AG04449 (cell line): ENCODE data around the gene LOXL1.
A peak's percentile ranks its signal among the peaks of the same experiment; 100 is the strongest.

Experiments
- CTCF ChIA-PET: fragments of 350-600 bp; formaldehyde crosslinking; extraction: SDS; loops from one replicate; lab custom pipeline; 2021; ENCODE audit warnings: antibody characterized with exemption; lab: Yijun Ruan, JAX
- POLR2A ChIA-PET: fragments of 400-600, 350-600 bp; formaldehyde crosslinking; extraction: SDS; loops from one replicate; lab custom pipeline; 2020; ENCODE audit warnings: antibody characterized with exemption, inconsistent platforms; lab: Yijun Ruan, JAX
- DNase-seq: peaks from one replicate; pipeline ENCODE4 v3.0.0-alpha.2; 2010; ENCODE audit warnings: low read depth, low spot score
- H3K4me3 ChIP-seq: 2 replicates; pipeline ENCODE4 v1.5.1; 2011; ENCODE audit warnings: low read depth, mild to moderate bottlenecking, control low read depth, low read length
- TF ChIP-seq, protein P1 (sequence below): IDR thresholded peaks from one replicate; pipeline ENCODE4 v1.5.1; 2011; ENCODE audit warnings: mild to moderate bottlenecking, moderate library complexity, low read length, control low read depth, inconsistent platforms; ENCODE audit not compliant: insufficient read depth; ENCODE audit errors: missing control alignments

LOXL1 gene

GRCh38 chr15:73978896-73979295 is 52.6 kb downstream of the LOXL1 start:
- H3K4me3 ChIP-seq = no peak overlapping the region
- no peak for DNase-seq
- ChIA-PET POLR2A (no interaction called here), CTCF (interaction anchor here (1.1 to 17.4 kb wide), 6 partner anchors 10 to 341 kb away, joined by 3 to 544 read pairs (median 10); partner anchors contain the start of gene STOML1)
- TF ChIP-seq, protein P1, sequence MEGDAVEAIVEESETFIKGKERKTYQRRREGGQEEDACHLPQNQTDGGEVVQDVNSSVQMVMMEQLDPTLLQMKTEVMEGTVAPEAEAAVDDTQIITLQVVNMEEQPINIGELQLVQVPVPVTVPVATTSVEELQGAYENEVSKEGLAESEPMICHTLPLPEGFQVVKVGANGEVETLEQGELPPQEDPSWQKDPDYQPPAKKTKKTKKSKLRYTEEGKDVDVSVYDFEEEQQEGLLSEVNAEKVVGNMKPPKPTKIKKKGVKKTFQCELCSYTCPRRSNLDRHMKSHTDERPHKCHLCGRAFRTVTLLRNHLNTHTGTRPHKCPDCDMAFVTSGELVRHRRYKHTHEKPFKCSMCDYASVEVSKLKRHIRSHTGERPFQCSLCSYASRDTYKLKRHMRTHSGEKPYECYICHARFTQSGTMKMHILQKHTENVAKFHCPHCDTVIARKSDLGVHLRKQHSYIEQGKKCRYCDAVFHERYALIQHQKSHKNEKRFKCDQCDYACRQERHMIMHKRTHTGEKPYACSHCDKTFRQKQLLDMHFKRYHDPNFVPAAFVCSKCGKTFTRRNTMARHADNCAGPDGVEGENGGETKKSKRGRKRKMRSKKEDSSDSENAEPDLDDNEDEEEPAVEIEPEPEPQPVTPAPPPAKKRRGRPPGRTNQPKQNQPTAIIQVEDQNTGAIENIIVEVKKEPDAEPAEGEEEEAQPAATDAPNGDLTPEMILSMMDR = no peak

DNA sequence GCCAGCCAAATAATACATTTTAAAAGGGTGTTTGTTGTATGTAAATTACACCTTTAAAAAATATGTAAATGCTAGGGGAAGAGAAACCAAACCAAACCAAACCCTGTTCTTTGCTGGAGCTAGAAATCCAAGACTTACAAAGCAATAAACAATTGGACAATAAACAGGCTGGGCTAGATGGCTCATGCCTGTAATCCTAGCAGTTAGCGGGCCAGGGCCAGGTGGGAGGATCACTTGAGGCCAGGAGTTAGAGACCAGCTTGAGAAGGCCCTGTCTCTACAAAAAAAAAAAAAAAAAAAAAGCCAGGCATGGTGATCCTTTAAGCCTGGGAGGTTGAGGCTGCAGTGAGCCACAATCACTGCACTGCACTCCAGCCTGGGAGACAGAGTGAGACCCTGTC is 53.4 kb downstream of the LOXL1 start:
- no peak overlapping the region for H3K4me3 ChIP-seq
- DNase-seq = no peak
- POLR2A ChIA-PET = no interaction called here
- CTCF ChIA-PET = interaction anchor here (1.4 to 17.4 kb wide), 4 partner anchors 9 to 340 kb away, joined by 3 to 544 read pairs (median 140); no protein-coding TSS in a partner anchor
- TF ChIP-seq, protein P1 = no peak

DNA sequence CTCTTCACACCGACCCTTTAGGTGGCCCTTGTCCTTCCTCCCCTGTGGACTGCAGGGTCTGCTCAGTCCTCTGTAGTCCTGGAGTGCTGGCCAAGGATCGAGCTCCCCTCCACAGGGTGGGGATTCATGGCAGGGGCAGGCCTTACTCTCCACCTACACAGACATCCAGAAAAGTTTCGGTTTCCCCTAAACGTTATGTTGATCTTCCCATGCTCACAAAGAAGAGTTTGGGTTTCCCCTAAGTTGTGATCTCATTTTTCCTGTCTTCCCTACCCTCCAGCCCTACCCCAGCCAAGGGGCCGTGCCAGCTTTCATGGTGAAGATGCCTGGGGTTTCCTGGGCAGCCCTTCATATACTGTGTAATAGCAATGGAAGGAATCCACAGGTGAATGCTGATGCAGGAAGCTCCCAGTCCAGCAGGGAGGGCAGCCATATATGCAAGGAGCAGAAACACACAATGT is 55.5 kb downstream of the LOXL1 start:
- ChIA-PET POLR2A (interaction anchor here (0.9 to 1.2 kb wide), 2 partner anchors 25 to 59 kb away, joined by 3 read pairs; no protein-coding TSS in a partner anchor), CTCF (interaction anchor here (1.0 to 3.6 kb wide), 13 partner anchors 9 to 326 kb away, joined by 3 to 37 read pairs (median 6); partner anchors contain the start of genes PML and STOML1)
- TF ChIP-seq, protein P1 = no peak
- DNase-seq = no peak
- no peak overlapping the region for H3K4me3 ChIP-seq

GRCh38 chr15:73982222-73982962 is 56.1 kb downstream of the LOXL1 start:
- ChIA-PET POLR2A (interaction anchor here (0.6 to 1.2 kb wide), 5 partner anchors 12 to 58 kb away, joined by 3 to 5 read pairs (median 3); partner anchors contain the start of gene PML), CTCF (interaction anchor here (0.7 to 3.6 kb wide), 17 partner anchors 8 to 340 kb away, joined by 3 to 37 read pairs (median 6); partner anchors contain the start of genes PML and STOML1)
- peak; percentile 81 for DNase-seq
- TF ChIP-seq, protein P1 = no peak
- peak overlapping the region; percentile 20 for H3K4me3 ChIP-seq

DNA sequence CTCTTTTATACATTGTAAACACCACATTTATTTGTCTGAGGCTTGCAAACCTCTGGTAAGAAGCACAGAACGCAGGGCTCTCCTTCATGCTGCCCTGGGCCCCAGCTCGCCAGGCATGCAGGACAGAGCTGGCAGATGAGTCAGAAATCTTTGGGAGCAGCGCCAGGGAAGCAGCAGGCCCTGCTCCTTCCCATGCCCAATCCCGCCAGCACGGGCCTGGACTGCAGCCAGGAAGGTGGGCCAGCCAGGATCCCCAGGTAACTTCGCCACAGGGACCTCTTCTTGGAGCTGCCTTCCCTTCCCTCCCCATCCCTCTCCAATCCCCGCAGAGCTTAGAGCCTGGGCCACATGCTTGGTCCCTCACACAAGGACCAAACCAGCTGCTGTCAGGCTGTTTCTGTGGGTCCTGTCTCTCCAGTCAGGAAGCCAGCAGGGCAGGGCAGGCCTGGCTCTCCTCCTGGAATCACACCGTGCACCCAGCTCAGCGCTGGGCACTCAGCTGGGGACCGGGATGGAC is 57.0 kb downstream of the LOXL1 start:
- no peak overlapping the region for H3K4me3 ChIP-seq
- no peak for DNase-seq
- ChIA-PET CTCF (interaction anchor here (0.7 to 3.6 kb wide), 9 partner anchors 9 to 339 kb away, joined by 3 to 37 read pairs (median 6); partner anchors contain the start of genes PML and STOML1), POLR2A (interaction anchor here (0.6 to 1.0 kb wide), 4 partner anchors 10 to 28 kb away, joined by 3 to 5 read pairs (median 5); partner anchors contain the start of gene PML)
- TF ChIP-seq, protein P1 = no peak
